ENCODE results near the gene FOXP2. TPM values are rescaled to one million over a fixed set of nuclear protein-coding genes. Genes with fewer than 3 reads are reported as not detected.

FOXP2 gene
- total and polyA plus RNA-seq, 4 donors, result 1.2 to 7.4 (median 5.7) TPM

DNA sequence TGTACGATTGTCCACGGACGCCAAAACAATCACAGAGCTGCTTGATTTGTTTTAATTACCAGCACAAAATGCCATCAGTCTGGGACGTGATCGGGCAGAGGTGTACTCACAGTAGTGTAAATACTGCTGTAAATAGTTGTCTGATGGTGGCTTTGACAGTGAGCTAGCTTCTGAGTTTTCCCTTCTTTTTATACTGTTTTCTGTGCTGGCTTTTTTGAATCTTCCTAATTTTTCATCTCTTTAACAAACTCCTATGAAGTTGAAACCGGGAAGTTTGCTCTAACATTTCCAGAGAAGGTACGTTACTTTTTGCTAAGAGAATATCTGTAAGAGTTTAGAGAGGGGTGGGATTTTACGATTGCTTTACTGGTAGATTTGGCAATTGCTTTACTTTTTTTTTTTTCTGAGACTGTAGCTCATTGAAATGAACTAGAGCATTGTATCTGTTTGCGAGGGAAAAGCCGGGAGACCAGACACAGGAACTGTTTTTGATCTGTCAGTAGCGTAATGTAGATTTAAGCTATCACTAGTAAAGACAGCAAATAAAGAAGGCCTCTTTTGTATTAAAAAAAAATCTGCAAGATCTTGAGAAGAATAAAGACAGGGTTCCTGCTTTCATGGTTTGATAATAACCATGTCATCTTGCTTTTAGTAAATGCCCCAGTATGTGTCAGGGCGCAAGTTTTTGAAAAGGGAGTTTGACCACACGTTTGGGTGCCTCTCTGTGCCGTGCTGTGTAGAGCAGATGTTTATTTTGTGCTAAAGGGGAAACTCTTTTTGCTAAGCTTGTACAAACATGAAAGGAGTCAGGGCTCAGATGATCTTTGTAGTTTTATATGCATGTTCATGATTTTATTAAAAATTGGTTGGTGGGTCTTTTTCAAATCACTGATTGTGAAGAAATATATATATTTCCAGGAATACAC, 712 bp downstream of the FOXP2 start:
- Histone ChIP-seq H3K36me3 (ENCODE audit: control insufficient read depth in 4 of 4, insufficient read depth in 3 of 4, low read depth in 1 of 4, low read length in 3 of 4) (no peaks in the 10 kb centered on the region), H3K27me3 (ENCODE audit: control insufficient read depth in 4 of 4, insufficient read depth in 4 of 4, low read length in 3 of 4) (no peaks in the 10 kb centered on the region), H3K4me1 (ENCODE audit: control insufficient read depth in 4 of 4, insufficient read depth in 4 of 4, low read length in 3 of 4) (peaks cover 0 to 23% (median 14%) of the 10 kb centered on the region in 4 donors), H3K27ac (ENCODE audit: low read depth in 1 of 2, low read length in 2 of 2) (peak overlapping the region; percentile 75 to 78), H3K9ac (ENCODE audit: low read depth in 1 of 2, low read length in 2 of 2) (peak overlapping the region; percentile 57 to 98), H3K9me3 (ENCODE audit: control insufficient read depth in 4 of 4, low read length in 3 of 4) (no peaks in the 10 kb centered on the region), H3K4me3 (ENCODE audit: low read depth in 1 of 3, low read length in 3 of 3) (peak overlapping the region; percentile 61 to 66 (median 64))
- TF ChIP-seq, protein P1, sequence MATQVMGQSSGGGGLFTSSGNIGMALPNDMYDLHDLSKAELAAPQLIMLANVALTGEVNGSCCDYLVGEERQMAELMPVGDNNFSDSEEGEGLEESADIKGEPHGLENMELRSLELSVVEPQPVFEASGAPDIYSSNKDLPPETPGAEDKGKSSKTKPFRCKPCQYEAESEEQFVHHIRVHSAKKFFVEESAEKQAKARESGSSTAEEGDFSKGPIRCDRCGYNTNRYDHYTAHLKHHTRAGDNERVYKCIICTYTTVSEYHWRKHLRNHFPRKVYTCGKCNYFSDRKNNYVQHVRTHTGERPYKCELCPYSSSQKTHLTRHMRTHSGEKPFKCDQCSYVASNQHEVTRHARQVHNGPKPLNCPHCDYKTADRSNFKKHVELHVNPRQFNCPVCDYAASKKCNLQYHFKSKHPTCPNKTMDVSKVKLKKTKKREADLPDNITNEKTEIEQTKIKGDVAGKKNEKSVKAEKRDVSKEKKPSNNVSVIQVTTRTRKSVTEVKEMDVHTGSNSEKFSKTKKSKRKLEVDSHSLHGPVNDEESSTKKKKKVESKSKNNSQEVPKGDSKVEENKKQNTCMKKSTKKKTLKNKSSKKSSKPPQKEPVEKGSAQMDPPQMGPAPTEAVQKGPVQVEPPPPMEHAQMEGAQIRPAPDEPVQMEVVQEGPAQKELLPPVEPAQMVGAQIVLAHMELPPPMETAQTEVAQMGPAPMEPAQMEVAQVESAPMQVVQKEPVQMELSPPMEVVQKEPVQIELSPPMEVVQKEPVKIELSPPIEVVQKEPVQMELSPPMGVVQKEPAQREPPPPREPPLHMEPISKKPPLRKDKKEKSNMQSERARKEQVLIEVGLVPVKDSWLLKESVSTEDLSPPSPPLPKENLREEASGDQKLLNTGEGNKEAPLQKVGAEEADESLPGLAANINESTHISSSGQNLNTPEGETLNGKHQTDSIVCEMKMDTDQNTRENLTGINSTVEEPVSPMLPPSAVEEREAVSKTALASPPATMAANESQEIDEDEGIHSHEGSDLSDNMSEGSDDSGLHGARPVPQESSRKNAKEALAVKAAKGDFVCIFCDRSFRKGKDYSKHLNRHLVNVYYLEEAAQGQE (IDR thresholded peaks at IDR 0.05), result peak; percentile 17
- TF ChIP-seq JUND (IDR thresholded peaks at IDR 0.05) (no peak), SP1 (IDR thresholded peaks at IDR 0.05) (peak; percentile 26), HNF4A (conservative IDR thresholded peaks at IDR 0.05) (peak in 1 of 2 donors; percentile 2), FOXA1 (IDR thresholded peaks at IDR 0.05) (peak; percentile 38), EGR1 (IDR thresholded peaks at IDR 0.05; ENCODE audit: low read depth in 2 of 2) (no peak), FOXA2 (IDR thresholded peaks at IDR 0.05) (peak; percentile 63), NR2F2 (IDR thresholded peaks at IDR 0.05) (no peak), RXRA (IDR thresholded peaks at IDR 0.05) (peak in 1 of 2 donors; percentile 33), YY1 (IDR thresholded peaks at IDR 0.05) (peak; percentile 11), GABPA (IDR thresholded peaks at IDR 0.05 in 1 of 2, conservative IDR thresholded peaks at IDR 0.05 in 1 of 2) (no peak)
- TF ChIP-seq, protein P2, sequence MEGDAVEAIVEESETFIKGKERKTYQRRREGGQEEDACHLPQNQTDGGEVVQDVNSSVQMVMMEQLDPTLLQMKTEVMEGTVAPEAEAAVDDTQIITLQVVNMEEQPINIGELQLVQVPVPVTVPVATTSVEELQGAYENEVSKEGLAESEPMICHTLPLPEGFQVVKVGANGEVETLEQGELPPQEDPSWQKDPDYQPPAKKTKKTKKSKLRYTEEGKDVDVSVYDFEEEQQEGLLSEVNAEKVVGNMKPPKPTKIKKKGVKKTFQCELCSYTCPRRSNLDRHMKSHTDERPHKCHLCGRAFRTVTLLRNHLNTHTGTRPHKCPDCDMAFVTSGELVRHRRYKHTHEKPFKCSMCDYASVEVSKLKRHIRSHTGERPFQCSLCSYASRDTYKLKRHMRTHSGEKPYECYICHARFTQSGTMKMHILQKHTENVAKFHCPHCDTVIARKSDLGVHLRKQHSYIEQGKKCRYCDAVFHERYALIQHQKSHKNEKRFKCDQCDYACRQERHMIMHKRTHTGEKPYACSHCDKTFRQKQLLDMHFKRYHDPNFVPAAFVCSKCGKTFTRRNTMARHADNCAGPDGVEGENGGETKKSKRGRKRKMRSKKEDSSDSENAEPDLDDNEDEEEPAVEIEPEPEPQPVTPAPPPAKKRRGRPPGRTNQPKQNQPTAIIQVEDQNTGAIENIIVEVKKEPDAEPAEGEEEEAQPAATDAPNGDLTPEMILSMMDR (IDR thresholded peaks at IDR 0.05; ENCODE audit: low read depth, low read length, missing input control), result no peak
- 12% methylated on average over 14 of the region's 14 CpGs for WGBS
- DNase-seq (ENCODE audit: low spot score), result no peak

DNA sequence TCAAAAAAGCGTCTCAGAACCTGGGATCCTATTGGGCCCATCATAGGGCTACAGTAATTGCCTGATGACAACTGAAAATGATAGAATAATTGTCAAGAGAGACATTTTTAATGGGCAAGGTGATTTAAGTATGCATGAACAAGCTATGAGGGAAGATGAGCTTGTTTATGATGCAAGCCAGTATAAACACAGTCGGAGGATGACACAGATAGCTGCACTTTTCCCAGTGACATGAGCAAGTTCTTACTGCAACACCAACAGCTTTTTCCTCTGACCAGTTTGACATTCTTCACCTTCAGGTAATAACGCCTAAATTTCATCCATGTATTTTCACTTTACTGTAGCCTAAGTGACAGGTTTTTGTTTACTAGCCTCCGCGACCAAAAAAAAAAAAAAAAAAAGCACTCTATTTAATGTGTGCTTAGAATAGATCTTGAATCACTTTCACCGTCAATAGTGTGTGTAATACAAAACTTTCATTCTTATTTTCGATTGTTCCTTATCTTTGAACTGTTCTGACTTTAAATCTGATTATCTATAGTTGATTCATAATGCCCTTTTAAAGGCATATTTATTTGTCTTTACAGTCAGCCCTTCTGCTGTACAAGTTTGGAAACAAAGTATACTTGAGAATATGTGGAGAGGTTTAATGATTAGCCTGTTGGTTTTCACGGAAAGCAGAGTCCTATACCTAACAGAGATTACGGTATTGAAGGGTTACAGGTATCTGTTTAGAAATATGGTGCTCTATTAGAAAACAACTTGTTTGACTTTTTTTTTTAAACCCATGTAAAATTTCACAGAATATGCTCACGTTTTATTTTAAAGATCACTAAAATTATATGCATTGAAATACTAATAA, 1.7 kb downstream of the FOXP2 start:
- TF ChIP-seq NR2F2 (IDR thresholded peaks at IDR 0.05) (no peak), JUND (IDR thresholded peaks at IDR 0.05) (no peak), FOXA2 (IDR thresholded peaks at IDR 0.05) (peak; percentile 5), TAF1 (conservative IDR thresholded peaks at IDR 0.05) (no peak), YY1 (IDR thresholded peaks at IDR 0.05) (peak; percentile 20)
- TF ChIP-seq, protein P3, sequence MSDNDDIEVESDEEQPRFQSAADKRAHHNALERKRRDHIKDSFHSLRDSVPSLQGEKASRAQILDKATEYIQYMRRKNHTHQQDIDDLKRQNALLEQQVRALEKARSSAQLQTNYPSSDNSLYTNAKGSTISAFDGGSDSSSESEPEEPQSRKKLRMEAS (IDR thresholded peaks at IDR 0.05), result no peak
- TF ChIP-seq, protein P4, sequence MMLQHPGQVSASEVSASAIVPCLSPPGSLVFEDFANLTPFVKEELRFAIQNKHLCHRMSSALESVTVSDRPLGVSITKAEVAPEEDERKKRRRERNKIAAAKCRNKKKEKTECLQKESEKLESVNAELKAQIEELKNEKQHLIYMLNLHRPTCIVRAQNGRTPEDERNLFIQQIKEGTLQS (IDR thresholded peaks at IDR 0.05), result peak; percentile 26
- Histone ChIP-seq H3K36me3 (ENCODE audit: control insufficient read depth in 4 of 4, insufficient read depth in 3 of 4, low read depth in 1 of 4, low read length in 3 of 4) (no peaks in the 10 kb centered on the region), H3K9ac (ENCODE audit: low read depth in 1 of 2, low read length in 2 of 2) (peak overlapping the region; percentile 13 to 98), H3K4me3 (ENCODE audit: low read depth in 1 of 3, low read length in 3 of 3) (peak overlapping the region in 2 of 3 donors; percentile 61 to 64), H3K27ac (ENCODE audit: low read depth in 1 of 2, low read length in 2 of 2) (peak overlapping the region; percentile 75 to 78), H3K9me3 (ENCODE audit: control insufficient read depth in 4 of 4, low read length in 3 of 4) (no peaks in the 10 kb centered on the region), H3K4me1 (ENCODE audit: control insufficient read depth in 4 of 4, insufficient read depth in 4 of 4, low read length in 3 of 4) (peaks cover 0 to 23% (median 14%) of the 10 kb centered on the region in 4 donors), H3K27me3 (ENCODE audit: control insufficient read depth in 4 of 4, insufficient read depth in 4 of 4, low read length in 3 of 4) (no peaks in the 10 kb centered on the region)
- WGBS, result 27% methylated on average over 10 of the region's 10 CpGs
- DNase-seq (ENCODE audit: low spot score), result no peak
